Loucy (cell line): ENCODE measurements around the gene FAIM2.

Experiments
- H2AFZ ChIP-seq: fragments of 200-600 bp; sonication (generic); 2 replicates; pipeline ENCODE4 v1.6.0; 2016; ENCODE audit warnings: antibody characterized with exemption, mild to moderate bottlenecking, low read length, moderate library complexity
- H3F3A ChIP-seq: fragments of 200-600 bp; 2 replicates; pipeline ENCODE4 v1.6.0; 2016; ENCODE audit warnings: antibody characterized with exemption, low read depth, mild to moderate bottlenecking
- H3K27me3 ChIP-seq: fragments of 200-600 bp; sonication (generic); 2 replicates; pipeline ENCODE4 v1.6.1; 2014; ENCODE audit warnings: low read length, mild to moderate bottlenecking; ENCODE audit not compliant: insufficient read depth, poor library complexity, severe bottlenecking
- H3K36me3 ChIP-seq: fragments of 200-600 bp; sonication (generic); 2 replicates; pipeline ENCODE4 v1.6.1; 2016; ENCODE audit warnings: low read length; ENCODE audit not compliant: insufficient read depth
- H3K4me1 ChIP-seq: fragments of 200-600 bp; sonication (generic); 2 replicates; pipeline ENCODE4 v1.5.1; 2014; ENCODE audit warnings: low read length, mild to moderate bottlenecking; ENCODE audit not compliant: insufficient read depth, poor library complexity, severe bottlenecking
- H3K4me2 ChIP-seq: fragments of 200-600 bp; sonication (generic); 2 replicates; pipeline ENCODE4 v1.6.0; 2014; ENCODE audit warnings: antibody characterized with exemption, low read length, low read depth, mild to moderate bottlenecking; ENCODE audit not compliant: poor library complexity, severe bottlenecking
- H3K4me3 ChIP-seq: fragments of 200-600 bp; sonication (generic); 2 replicates; pipeline ENCODE4 v1.5.1; 2014; ENCODE audit warnings: low read length, mild to moderate bottlenecking, mixed read lengths; ENCODE audit not compliant: poor library complexity, severe bottlenecking
- H3K79me2 ChIP-seq: fragments of 200-600 bp; sonication (generic); 2 replicates; pipeline ENCODE4 v1.6.1; 2014; ENCODE audit warnings: low read length; ENCODE audit not compliant: insufficient read depth
- H3K9ac ChIP-seq: fragments of 200-600 bp; sonication (generic); 2 replicates; pipeline ENCODE4 v1.6.0; 2014; ENCODE audit warnings: mild to moderate bottlenecking, low read depth, low read length, moderate library complexity; ENCODE audit not compliant: poor library complexity, severe bottlenecking
- H3K9me2 ChIP-seq: fragments of 200-600 bp; sonication (generic); replicated peaks from 2 replicates; pipeline ENCODE4 v1.6.1; 2016; ENCODE audit warnings: low read depth, low read length, mixed read lengths
- H3K9me3 ChIP-seq: fragments of 200-600 bp; sonication (generic); 2 replicates; pipeline ENCODE4 v1.6.1; 2014; ENCODE audit warnings: mild to moderate bottlenecking, antibody characterized with exemption, low read length, low read depth; ENCODE audit not compliant: insufficient read depth
- H4K20me1 ChIP-seq: fragments of 200-600 bp; sonication (generic); 2 replicates; pipeline ENCODE4 v1.6.0; 2014; ENCODE audit warnings: antibody characterized with exemption, low read length, mild to moderate bottlenecking; ENCODE audit not compliant: insufficient read depth, poor library complexity, severe bottlenecking
- CTCF ChIP-seq: fragments of 200-600 bp; sonication (generic); conservative IDR thresholded peaks from 2 replicates; pipeline ENCODE4 v1.5.1; 2014; ENCODE audit warnings: mild to moderate bottlenecking, antibody characterized with exemption, low read length
- EZH2phosphoT487 ChIP-seq: fragments of 200-600 bp; IDR thresholded peaks from 2 replicates; pipeline ENCODE4 v1.6.1; 2018; ENCODE audit warnings: antibody characterized with exemption, mild to moderate bottlenecking, moderate library complexity, borderline replicate concordance

FAIM2 gene

GRCh38 chr12:49821373-49822287 is 82.1 kb downstream of the FAIM2 start:
- Histone ChIP-seq H3K9me3 (no peaks in the 10 kb centered on the region), H4K20me1 (peaks cover 20% of the 10 kb centered on the region), H3K27me3 (no peaks in the 10 kb centered on the region), H3K4me3 (peak overlapping the region; percentile 58), H3K79me2 (peaks cover 67% of the 10 kb centered on the region; the same call in 1 of the 2 replicates), H3K9ac (peak overlapping the region; percentile 60), H3K9me2 (no peaks in the 10 kb centered on the region), H3K36me3 (no peaks in the 10 kb centered on the region), H3K4me1 (peaks cover 33% of the 10 kb centered on the region), H3K4me2 (peak overlapping the region; percentile 85), H2AFZ (no peak overlapping the region), H3F3A (no peaks in the 10 kb centered on the region)
- TF ChIP-seq CTCF: no peak
- no peak for TF ChIP-seq EZH2phosphoT487

GRCh38 chr12:49819786-49820185 is 83.9 kb downstream of the FAIM2 start:
- TF ChIP-seq CTCF (no peak), EZH2phosphoT487 (no peak)
- no peaks in the 10 kb centered on the region for H3K9me2 ChIP-seq
- no peak overlapping the region for H2AFZ ChIP-seq
- H3K9me3 ChIP-seq: no peaks in the 10 kb centered on the region
- H3K4me2 ChIP-seq: no peak overlapping the region
- H3K9ac ChIP-seq: no peak overlapping the region
- peaks cover 22% of the 10 kb centered on the region for H3K4me1 ChIP-seq
- no peaks in the 10 kb centered on the region for H3K27me3 ChIP-seq
- H4K20me1 ChIP-seq: peaks cover 11% of the 10 kb centered on the region
- no peaks in the 10 kb centered on the region for H3K36me3 ChIP-seq
- H3K4me3 ChIP-seq: no peak overlapping the region
- no peaks in the 10 kb centered on the region for H3F3A ChIP-seq
- peaks cover 58% of the 10 kb centered on the region for H3K79me2 ChIP-seq

- peaks cover 18% of the 10 kb centered on the region for H3K4me1 ChIP-seq
- H3K36me3 ChIP-seq: no peaks in the 10 kb centered on the region
- H3K9me2 ChIP-seq: no peaks in the 10 kb centered on the region
- H3K4me3 ChIP-seq: no peak overlapping the region
- H3K4me2 ChIP-seq: no peak overlapping the region
- H4K20me1 ChIP-seq: peaks cover 11% of the 10 kb centered on the region
- no peaks in the 10 kb centered on the region for H3K27me3 ChIP-seq
- no peak overlapping the region for H2AFZ ChIP-seq
- TF ChIP-seq EZH2phosphoT487 (no peak), CTCF (no peak)
- H3K79me2 ChIP-seq: peaks cover 44% of the 10 kb centered on the region
- H3K9me3 ChIP-seq: no peaks in the 10 kb centered on the region
- no peaks in the 10 kb centered on the region for H3F3A ChIP-seq
- H3K9ac ChIP-seq: no peak overlapping the region
These were observed 85.3 kb downstream of the FAIM2 start for GRCh38 chr12:49818241-49818895.
